SK-N-MC (cell line): ENCODE measurements around the gene ANKLE1.
A peak's percentile ranks its signal among the peaks of the same experiment; 100 is the strongest.

Experiments used
- DNase-seq: peaks from one replicate; pipeline ENCODE4 v3.0.0-alpha.2; 2011; ENCODE audit warnings: low read depth, low spot score
- H3K27ac ChIP-seq: fragments of 200-600 bp; sonication (generic); 2 replicates; pipeline ENCODE4 v1.5.1; 2016; ENCODE audit warnings: mixed run types
- H3K36me3 ChIP-seq: fragments of 200-600 bp; sonication (generic); 2 replicates; pipeline ENCODE4 v1.6.1; 2017; ENCODE audit warnings: antibody characterized with exemption, low read length, mixed read lengths; ENCODE audit not compliant: insufficient read depth
- H3K4me3 ChIP-seq: fragments of 200-600 bp; sonication (generic); 2 replicates; pipeline ENCODE4 v1.5.1; 2016
- H3K9ac ChIP-seq: fragments of 200-600 bp; sonication (generic); 2 replicates; pipeline ENCODE4 v1.8.0; 2017; ENCODE audit warnings: mixed run types, mixed read lengths; ENCODE audit not compliant: insufficient read length
- H3K9me3 ChIP-seq: fragments of 200-600 bp; sonication (generic); 2 replicates; pipeline ENCODE4 v1.6.1; 2017; ENCODE audit warnings: low read depth, mild to moderate bottlenecking, antibody characterized with exemption, low read length, moderate library complexity, mixed read lengths
- EZH2 ChIP-seq: fragments of 200-600 bp; sonication (generic); IDR thresholded peaks from one replicate; pipeline ENCODE4 v1.6.1; 2017; ENCODE audit warnings: antibody characterized with exemption
- FOXP2 ChIP-seq: optimal IDR thresholded peaks from 2 replicates; pipeline ENCODE3; 2011; ENCODE audit warnings: mild to moderate bottlenecking, moderate library complexity; ENCODE audit not compliant: insufficient read depth; ENCODE audit errors: extremely low read length, control extremely low read depth
- POLR2AphosphoS5 ChIP-seq: IDR thresholded peaks from 2 replicates; pipeline ENCODE4 v1.6.1; 2012; ENCODE audit warnings: mild to moderate bottlenecking, low read depth, low read length, borderline replicate concordance

Gene ANKLE1

GRCh38 chr19:17334414-17335409 is 53.0 kb downstream of the ANKLE1 start, which contains the start of gene ANO8:
ANO8 (minus strand) TSS chr19:17334855; CDS start chr19:17334670, 185 bp downstream.
- Histone ChIP-seq H3K4me3 (peak within 1 kb of the TSS; percentile 91), H3K9me3 (no peaks in the 10 kb centered on the region), H3K36me3 (peaks cover 5% of the 10 kb centered on the region), H3K9ac (peak within 1 kb of the TSS; percentile 87), H3K27ac (peak within 1 kb of the TSS; percentile 7; the same call in 1 of the 2 replicates)
- TF ChIP-seq FOXP2 (peak; percentile 77), EZH2 (no peak), POLR2AphosphoS5 (peak; percentile 63; the same call in 1 of the 2 replicates)
- DNase-seq: peak; percentile 92

DNA sequence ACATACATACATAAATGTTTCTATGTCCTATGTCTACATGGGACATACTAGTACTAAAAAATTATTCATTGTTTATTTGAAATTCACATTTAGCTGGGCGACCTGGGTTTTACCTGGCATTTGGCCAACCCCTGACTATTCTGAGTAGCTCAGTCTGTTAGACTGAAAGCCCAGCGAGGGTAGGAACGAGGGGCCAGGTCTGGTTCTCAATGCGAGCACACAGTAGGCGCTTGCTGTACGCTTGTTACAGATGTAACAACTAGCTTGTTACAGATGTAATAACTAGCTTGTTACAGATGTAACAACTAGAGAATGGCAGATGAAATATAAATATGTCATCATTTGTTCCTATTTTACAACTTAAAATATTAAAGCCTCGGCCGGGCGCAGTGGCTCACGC is 53.9 kb downstream of the ANKLE1 start:
- H3K9me3 ChIP-seq: no peaks in the 10 kb centered on the region
- no peak overlapping the region for H3K4me3 ChIP-seq
- no peak overlapping the region for H3K9ac ChIP-seq
- DNase-seq: no peak
- H3K27ac ChIP-seq: no peak overlapping the region
- TF ChIP-seq EZH2: no peak
- no peak for TF ChIP-seq POLR2AphosphoS5
- TF ChIP-seq FOXP2: no peak
- peaks cover 5% of the 10 kb centered on the region for H3K36me3 ChIP-seq
